Measurements from ENCODE around the gene EPB41L3. TPM values are rescaled to one million over a fixed set of nuclear protein-coding genes. Genes with fewer than 3 reads are reported as not detected.
"Not testable (repeated sequence)": the region's sequence is repeated elsewhere in the genome, so short reads cannot be mapped to it uniquely, and the experiment has no call there.

EPB41L3 gene
- total RNA-seq, 2 donors from 2014 or later: 25.0 to 182 TPM

GRCh38 chr18:5512176-5512575, 31.6 kb downstream of the EPB41L3 start:
- WGBS: 76% methylated on average over 4 of the region's 4 CpGs
- TF ChIP-seq POLR2AphosphoS5 (IDR thresholded peaks at IDR 0.05) (no peak), CTCF (IDR thresholded peaks at IDR 0.05) (no peak), POLR2A (IDR thresholded peaks at IDR 0.05) (no peak)
- no peak overlapping the region for H3K4me3 ChIP-seq
- H3K27me3 ChIP-seq (replicated peaks; ENCODE audit: insufficient read depth): no peaks in the 10 kb centered on the region
- no peaks in the 10 kb centered on the region for H3K4me1 ChIP-seq (replicated peaks)
- no peaks in the 10 kb centered on the region for H3K36me3 ChIP-seq
- DNase-seq (ENCODE audit: low spot score): no peak
- H3K9me3 ChIP-seq: no peaks in the 10 kb centered on the region
- intact Hi-C loops (cut with DNase I): no loop called here
- H3K27ac ChIP-seq: no peak overlapping the region

- DNase-seq (ENCODE audit: low spot score); H3K27me3 ChIP-seq (replicated peaks; ENCODE audit: insufficient read depth); H3K27ac ChIP-seq; H3K36me3 ChIP-seq; H3K4me3 ChIP-seq; H3K9me3 ChIP-seq; H3K4me1 ChIP-seq (replicated peaks); intact Hi-C loops (cut with DNase I): not testable (repeated sequence)
- 89% methylated on average over 4 of the region's 4 CpGs for WGBS
These were observed 32.3 kb downstream of the EPB41L3 start for GRCh38 chr18:5511541-5511940.

GRCh38 chr18:5510135-5510846, 33.5 kb downstream of the EPB41L3 start:
- no peaks in the 10 kb centered on the region for H3K27me3 ChIP-seq (replicated peaks; ENCODE audit: insufficient read depth)
- DNase-seq (ENCODE audit: low spot score): no peak
- H3K4me1 ChIP-seq (replicated peaks): no peaks in the 10 kb centered on the region
- TF ChIP-seq CTCF (IDR thresholded peaks at IDR 0.05): no peak
- no peak for TF ChIP-seq POLR2A (IDR thresholded peaks at IDR 0.05)
- TF ChIP-seq POLR2AphosphoS5 (IDR thresholded peaks at IDR 0.05): no peak
- intact Hi-C loops (cut with DNase I): no loop called here
- no peak overlapping the region for H3K27ac ChIP-seq
- no peaks in the 10 kb centered on the region for H3K9me3 ChIP-seq
- no peak overlapping the region for H3K4me3 ChIP-seq
- H3K36me3 ChIP-seq: no peaks in the 10 kb centered on the region
- 76% methylated on average over 7 of the region's 7 CpGs for WGBS

DNA sequence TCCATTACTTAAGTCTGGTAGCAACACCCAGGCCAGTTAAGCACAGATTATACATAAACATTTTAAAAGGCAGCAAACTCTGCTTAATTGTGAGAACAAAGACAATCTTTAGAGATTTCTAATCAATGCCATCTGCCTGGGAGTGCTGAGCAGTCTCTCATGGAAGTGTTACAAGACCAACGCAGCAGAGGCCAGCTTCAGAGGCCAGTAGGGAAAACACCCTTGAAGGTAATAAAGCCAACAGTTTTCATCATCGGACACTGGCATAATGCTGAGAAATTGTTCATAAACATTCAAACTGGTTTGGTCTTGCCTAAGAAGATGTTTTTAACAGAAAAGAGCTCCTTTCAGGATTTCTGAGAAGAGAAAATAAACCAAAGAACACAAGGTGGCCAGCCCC, 35.0 kb downstream of the EPB41L3 start:
- DNase-seq (ENCODE audit: low spot score): no peak
- 58% methylated on average over 2 of the region's 2 CpGs for WGBS
- Histone ChIP-seq H3K27ac (no peak overlapping the region), H3K4me1 (replicated peaks) (no peaks in the 10 kb centered on the region), H3K9me3 (no peaks in the 10 kb centered on the region), H3K36me3 (no peaks in the 10 kb centered on the region), H3K27me3 (replicated peaks; ENCODE audit: insufficient read depth) (no peaks in the 10 kb centered on the region), H3K4me3 (no peak overlapping the region)
- intact Hi-C loops (cut with DNase I): no loop called here
- no peak for TF ChIP-seq POLR2AphosphoS5 (IDR thresholded peaks at IDR 0.05)
- TF ChIP-seq POLR2A (IDR thresholded peaks at IDR 0.05): no peak
- no peak for TF ChIP-seq CTCF (IDR thresholded peaks at IDR 0.05)

DNA sequence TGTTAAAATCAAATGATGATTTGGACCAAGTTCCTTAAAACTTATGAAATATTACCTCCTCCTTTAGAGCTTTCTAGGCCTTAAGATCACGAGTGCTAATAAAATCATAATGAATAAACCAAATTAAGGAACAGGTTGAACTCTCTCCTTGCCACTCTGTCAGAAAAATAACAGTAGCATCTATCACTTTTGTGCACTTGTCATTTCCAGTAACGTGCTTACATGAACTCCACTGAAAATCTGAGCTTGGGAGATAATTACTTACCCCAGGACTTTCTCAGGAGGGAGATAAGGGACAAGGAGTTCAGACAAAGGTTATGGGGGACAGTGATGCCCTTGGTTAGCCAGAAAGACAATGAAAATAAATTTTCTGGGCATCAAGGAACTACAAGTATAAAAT, 36.0 kb downstream of the EPB41L3 start:
- Histone ChIP-seq H3K27ac (no peak overlapping the region), H3K36me3 (no peaks in the 10 kb centered on the region), H3K4me3 (no peak overlapping the region), H3K4me1 (replicated peaks) (no peaks in the 10 kb centered on the region), H3K27me3 (replicated peaks; ENCODE audit: insufficient read depth) (no peaks in the 10 kb centered on the region), H3K9me3 (no peaks in the 10 kb centered on the region)
- DNase-seq (ENCODE audit: low spot score): no peak
- TF ChIP-seq CTCF (IDR thresholded peaks at IDR 0.05) (no peak), POLR2A (IDR thresholded peaks at IDR 0.05) (no peak), POLR2AphosphoS5 (IDR thresholded peaks at IDR 0.05) (no peak)
- intact Hi-C loops (cut with DNase I): no loop called here
- 28% methylated on average over 2 of the region's 2 CpGs for WGBS

Measured in prostate gland (tissue), 2 donors.